HG03097 (cell line): ENCODE data around the gene P2RY4.
A peak's percentile ranks its signal among the peaks of the same experiment; 100 is the strongest.
"Not testable (repeated sequence)": the region's sequence is repeated elsewhere in the genome, so short reads cannot be mapped to it uniquely, and the experiment has no call there.

ENCODE experiments used
- ATAC-seq: cut with Tn5 transposase; IDR thresholded peaks from one replicate; pipeline ENCODE4 v1.9.1; 2021; ENCODE audit not compliant: unreplicated experiment, low FRiP score

P2RY4 gene

DNA sequence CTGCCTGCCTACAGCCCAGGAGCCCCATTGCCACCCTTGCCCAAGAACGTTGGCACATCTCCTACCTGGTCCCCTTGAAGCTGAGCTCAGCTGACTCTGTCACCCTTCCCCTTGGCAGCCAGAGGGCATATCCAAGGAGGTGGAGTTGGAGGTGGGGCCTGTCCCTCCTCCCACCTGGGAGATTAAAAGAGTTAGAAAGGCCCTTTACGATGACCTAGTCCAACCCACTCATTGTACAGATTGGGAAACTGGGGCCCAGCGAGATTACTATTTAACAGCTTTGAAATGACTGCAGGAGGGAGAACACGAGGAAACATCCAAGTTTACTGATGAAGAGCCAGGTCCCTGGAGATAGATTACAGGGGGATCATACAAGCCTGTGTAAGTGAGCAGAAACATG is at the start of gene P2RY4:
Gene P2RY4, minus strand, starts transcription at position 101 of the 400 bp plus-strand sequence. CDS start 580 bp downstream, outside the sequence.
- no peak for ATAC-seq

DNA sequence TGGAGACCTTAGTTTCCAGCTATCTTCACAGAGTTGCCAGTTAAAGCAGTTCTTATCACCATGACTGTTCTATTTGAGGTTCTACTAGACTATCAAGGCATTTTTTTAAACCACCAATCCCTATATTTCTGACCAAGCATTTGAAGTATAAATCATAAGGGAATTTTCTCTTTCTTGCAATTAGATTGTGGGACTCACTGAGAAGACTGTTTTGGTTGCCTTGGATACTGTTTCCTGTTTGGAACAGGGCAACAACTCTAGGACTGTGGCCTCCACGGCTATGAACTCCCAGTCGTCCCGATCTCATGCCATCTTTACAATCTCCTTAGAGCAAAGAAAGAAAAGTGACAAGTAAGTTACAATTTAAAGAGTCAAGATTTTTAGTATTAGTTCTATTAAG is 41.7 kb upstream of the P2RY4 start:
- no peak for ATAC-seq

DNA sequence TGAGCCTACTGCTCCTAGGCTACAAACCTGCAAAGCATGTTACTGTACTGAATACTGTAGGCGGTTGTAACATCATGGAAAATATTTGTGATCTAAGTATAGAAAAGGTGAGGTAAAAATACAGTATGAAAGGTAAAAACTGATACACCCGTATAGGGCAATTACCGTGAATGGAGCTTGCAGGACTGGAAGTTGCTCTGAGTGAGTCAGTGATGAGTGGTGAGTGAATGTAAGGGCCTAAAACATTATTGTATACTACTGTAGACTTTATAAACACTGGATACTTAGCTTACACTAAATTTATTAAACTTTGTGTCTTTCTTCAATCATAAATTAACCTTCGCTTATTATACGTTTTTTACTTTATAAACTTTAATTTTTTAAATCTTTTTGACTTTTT is 33.6 kb upstream of the P2RY4 start:
- no peak for ATAC-seq

DNA sequence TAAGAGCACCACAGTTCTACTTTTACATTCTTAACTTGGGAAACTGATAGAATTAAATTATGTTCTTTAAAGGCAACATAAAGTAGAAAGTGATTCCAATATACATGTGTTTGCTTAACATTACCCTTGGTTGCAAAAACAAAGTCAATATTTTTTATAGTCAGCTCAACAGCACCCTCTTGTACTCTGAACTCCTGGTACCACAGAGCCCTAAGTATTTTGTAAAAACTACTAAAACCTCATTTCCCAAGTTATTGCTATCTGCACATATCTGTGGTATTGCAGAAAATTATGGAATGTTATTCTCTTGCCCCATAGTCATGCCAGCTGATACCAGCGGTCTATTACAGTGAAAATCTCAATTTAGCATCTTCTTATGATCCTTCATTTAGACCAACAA is 32.8 kb upstream of the P2RY4 start:
- no peak for ATAC-seq

DNA sequence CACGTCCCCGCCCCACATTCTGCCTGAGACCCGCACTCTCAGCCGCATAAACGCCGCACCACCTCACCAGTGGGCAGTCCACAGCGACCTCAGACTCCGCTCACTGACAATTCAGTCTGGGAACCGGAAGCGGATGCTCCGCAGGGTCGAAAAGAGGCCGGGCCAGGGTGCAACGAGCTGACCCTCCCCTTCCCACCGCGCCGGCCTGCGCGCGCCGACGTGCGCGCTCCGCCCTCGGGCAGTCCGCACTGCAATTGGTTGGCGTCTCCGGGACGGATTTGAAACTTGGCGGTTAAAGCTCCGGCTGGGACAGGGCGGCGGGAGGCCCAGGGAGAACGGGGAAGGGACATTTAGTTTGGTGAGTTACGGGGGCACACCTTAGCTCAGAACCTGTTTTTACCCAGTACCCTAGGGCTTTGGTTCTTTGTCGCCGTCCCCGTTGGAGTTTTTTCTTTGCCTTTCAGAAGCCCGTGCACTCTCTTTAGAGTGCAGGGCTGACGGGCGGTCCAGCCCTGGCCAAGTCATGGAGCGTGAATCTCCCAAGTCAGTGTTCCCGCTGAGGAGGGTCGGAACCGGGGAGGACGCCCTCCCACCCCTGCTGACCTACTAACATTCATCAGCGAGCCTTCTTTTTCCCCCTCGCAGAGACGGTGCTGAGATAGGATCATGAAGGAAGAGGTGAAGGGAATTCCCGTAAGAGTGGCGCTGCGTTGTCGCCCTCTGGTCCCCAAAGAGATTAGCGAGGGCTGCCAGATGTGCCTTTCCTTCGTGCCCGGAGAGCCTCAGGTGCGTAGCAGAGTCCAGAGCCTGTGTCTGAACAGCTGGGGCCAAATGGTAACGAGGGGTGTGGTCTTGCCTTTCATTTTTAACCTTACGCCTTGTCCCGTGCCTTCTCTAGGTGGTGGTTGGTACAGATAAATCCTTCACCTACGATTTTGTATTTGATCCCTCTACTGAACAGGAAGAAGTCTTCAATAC is 30.1 kb upstream of the P2RY4 start, which contains the start of the genes KIF4A and PDZD11:
Gene KIF4A, plus strand, starts transcription at position 312 of the 978 bp plus-strand sequence. Its CDS starts 355 bp downstream, at position 667.
Gene PDZD11, minus strand, starts transcription at position 135 of the 978 bp plus-strand sequence. CDS start 586 bp downstream, outside the sequence.
- ATAC-seq = peak; percentile 92

DNA sequence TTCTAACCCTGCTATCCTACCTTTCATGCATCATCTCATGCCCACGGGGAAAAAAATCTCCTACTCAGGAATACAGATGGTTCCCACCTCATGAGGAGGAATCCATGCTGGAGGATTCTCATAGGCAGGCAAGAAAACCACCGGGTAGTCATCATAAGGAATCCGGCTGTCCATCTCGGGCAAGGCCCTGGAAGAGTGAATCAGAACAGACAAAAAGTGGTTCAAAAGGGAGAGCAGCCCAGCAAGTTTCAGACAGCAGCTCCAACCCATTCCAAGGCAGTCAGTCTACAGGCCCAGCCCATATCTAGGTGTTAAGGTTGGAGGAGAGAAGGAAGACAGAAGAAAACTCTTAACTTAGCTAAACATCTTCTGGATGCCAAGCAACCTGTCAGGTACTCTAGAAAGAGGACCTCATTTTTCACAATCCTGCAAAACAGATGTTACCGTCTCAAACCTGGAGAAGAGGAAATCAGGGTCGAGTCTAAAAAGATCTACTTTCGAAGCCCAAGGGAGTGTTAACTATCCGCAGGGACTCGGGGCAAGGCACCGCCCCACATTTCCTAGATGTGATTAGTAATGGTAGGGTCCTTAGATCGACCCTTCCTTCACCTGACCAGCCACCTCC is 29.3 kb upstream of the P2RY4 start:
- no peak for ATAC-seq

DNA sequence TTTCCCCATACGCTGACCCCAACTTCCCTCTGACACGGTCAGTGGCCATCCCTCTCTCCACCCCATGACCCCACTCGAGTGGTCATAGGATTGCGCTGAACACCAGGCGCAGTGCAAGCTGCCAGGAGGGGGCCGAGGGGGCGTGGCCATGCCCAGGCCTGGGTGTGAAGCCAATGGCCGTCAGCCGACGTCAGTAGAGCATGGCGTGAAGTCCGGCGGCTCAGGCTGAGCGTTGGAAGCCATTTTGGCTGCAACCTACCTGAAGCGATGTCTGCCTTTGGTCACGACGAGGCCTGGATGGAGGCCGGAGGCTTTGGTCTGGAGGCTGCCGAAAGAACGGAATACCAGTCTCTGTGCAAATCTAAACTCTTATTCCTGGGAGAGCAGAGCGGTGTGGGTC is 21.9 kb upstream of the P2RY4 start, which contains the start of gene RAB41:
Gene RAB41, plus strand, starts transcription at position 222 of the 400 bp plus-strand sequence. Its CDS starts 46 bp downstream, at position 268.
- ATAC-seq = no peak

DNA sequence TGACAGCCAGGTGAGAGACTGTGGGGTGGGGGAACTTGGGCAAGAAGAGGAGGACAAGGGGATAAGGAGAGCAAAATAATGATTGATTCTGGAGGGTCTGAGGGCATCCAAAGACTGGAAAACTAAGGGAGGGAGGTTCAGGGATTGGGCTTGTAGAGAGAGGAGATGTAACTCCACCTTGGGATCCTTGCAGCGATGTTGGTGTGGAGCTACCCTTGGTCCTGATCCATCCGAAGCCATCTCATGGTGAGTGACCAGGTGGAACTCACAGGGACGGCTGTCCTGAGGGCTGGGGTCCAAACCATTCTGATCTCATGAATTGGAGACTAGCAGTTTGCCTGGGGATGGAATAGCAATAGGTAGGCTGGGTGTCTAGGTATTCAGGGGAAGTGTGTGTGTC is 20.6 kb upstream of the P2RY4 start:
- no peak for ATAC-seq

DNA sequence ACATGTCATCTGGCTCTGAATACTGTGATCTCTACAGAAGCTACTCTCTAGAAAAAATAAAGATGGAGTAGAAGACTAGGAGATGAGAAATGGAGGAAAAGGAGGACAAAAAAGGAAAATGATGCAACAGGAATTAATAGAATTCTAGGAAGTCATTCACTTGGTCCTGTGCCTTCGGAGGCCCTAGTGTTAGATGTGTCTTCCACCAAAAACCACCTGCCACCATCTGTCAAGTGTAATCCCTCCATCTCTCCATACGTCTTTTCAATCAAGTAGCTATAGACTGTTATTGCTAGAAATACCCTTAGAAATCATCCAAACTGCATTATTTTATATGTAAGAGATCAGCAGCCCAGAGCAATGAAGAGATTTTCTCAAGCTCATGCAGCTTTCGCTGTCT is 19.1 kb upstream of the P2RY4 start:
- ATAC-seq = no peak

DNA sequence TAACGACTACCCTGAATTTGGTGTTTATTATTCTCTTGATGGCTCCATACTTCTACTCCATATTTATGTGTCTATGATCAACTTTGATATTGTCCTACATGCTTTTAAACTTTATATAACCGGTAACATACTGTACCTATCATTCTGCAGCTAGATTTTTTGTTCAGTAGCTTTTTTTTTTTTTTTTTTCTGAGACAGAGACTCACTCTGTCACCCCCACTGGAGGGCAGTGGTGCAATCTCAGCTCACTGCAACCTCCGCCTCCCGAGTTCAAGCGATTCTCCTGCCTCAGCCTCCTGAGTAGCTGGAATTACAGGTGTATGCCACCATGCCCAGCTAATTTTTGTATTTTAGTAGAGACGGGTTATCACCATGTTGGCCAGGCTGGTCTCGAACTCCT is 14.0 kb upstream of the P2RY4 start:
- ATAC-seq = not testable (repeated sequence)

DNA sequence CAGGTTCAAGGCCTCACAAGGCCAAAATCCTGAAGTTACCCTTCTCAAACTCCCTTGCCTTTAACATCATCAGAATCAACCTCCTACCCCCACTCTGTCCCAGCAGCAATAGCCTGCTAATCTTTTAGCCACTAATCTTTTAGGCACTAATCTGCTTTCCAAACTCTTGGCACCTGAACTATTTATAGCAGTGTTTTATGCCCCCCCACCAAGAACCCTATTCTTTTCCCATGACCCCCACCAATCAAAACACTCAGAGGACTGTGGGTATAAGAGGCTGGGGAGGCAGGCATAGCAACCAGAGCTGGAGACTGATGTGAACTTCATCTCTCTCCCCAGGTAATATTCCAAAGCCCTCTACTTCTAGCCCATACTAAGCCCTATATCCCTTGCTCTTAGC is 8.0 kb upstream of the P2RY4 start, which contains the start of gene ARR3:
Gene ARR3, plus strand, starts transcription at position 301 of the 400 bp plus-strand sequence. CDS start 1,052 bp downstream, outside the sequence.
- ATAC-seq = no peak

DNA sequence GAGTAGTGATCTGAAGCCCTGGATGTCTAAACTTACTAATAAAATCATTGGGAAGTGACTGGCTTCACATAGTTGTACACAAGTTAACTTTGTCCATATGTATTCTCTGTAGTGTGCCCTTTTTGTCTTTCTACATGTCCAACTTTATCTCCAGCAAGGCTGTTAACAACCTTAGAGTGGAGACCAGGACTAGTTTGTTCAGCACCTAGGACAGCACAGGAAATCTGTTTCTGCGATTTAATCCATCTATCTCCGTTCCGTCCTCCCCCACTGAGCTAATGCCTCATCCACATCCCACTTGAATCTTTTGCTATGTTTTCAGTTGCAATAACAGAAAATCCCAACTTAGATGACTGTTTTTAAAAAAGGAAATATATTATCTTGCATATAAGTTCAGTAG is 4.8 kb upstream of the P2RY4 start:
- ATAC-seq = no peak

DNA sequence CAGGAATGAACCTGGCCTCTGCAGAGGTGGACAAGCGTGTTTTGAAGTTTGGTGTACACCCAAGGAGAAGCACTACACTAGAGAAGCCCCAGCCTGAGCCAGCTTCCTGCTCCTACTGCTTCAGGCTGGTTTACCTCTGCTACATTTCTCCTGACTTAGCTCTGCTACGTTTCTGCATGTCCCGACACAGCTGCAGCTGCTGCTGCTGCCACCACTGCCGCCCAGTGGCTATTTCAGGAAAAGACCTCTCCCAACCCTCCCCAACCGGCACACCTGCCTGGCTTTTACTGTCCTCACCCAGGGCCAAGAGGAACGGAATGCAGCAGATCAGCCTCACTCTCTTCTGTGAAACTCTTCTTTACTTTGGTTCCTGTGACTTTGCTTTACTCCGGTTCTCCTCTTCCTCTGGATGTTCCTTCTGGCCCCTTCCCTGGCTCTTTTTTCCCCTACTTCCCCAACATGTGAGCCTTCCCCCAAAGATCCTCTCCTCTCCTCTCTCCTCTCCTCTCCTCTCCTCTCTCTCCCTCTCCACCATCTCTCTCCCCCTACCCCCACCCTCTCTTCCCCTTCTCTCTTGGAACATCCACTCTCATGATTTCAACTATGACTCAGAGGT is 3.1 kb upstream of the P2RY4 start:
- no peak for ATAC-seq

DNA sequence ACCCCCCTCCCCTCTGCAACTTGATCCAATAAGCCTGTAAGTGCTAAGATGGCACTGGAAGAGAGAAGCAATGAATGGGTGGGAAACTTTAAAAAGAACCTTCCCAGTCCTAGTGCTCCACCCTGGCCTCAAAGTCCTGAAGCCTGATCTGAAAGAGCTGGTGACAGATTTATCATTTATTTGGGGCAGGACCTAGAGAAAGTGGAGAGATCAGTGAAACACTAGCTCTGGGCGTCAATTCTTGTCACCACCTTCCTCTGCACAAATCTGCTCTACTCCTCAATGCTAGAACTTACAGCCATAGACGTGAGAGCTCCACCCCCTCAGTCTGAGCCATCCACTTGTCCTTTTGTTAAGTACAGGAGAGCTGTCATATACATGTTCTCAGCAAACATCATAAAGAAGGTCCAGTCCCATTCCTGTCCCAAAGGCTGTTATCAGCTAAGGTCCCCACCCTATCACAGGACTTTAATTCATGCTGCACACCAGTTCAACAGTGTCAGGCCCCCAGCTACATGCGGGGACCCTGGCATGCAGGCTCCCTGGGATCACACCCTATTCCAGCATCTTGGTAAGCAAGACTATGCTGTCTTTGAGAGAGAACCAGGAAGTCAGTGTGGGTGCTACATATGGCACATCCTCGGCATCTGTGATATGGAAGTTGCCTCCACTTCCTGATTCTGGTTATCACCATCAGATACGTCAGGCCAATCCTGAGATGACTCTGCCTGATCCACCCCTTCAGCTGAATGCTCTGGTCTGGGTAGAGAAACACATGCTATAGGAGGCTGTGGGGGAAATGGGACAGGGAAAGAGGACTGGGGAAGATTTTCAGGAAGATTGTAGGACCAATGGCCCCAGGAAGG is 2.3 kb downstream of the P2RY4 start:
- ATAC-seq = no peak

DNA sequence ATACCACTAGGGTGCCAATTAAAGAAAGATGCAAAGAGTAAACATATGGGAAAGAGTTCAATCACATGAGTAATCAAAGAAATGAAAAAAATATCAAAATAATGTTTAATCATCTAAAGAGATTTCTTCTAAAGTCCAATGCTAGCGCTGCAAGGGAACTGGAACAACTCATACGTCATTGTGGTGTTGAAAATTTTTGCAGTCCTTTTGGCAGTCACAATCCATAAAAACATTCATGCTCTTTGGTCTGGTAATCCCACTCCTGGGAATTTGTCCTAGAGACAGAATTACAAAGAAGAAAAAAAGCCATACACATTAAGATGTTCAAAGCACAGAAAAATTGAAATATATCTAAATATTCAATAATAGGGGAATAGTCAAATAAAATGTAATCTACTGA is 4.6 kb downstream of the P2RY4 start:
- ATAC-seq = no peak

DNA sequence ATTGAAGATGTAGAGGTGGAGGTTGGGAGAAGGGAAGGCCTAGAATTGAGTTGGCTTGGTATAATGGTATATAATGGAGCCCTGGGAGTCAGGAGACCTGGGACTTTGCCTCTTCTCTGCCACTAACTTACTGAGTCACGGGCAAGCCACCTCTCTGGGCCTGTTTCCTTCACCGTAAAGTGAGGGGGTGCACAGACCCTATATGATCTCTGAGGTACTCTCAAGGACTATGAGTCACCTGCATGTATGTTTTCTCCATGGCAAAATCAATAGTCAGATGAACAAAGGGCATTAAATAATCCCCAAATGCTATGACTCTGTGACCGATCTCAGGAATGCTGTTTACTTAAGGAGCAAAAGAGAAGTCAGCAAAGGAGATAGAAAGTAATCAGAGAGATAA is 5.1 kb downstream of the P2RY4 start:
- no peak for ATAC-seq

DNA sequence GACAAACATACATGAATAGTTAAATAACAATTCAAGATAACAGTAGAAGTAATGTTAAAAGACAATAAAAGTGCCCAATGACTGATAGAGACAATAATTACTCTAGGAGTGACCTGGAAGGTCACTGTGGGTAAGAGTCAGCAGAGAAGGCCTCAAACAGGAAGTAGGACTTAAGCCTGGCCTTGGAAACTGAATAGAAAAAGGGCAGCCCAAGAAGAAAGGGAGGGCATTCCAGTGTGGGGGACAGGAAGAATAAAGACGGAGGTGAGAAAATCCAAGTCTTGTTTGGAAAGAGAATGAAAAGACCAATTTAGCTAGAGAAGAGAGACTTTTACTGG is 6.0 kb downstream of the P2RY4 start:
- ATAC-seq = no peak

DNA sequence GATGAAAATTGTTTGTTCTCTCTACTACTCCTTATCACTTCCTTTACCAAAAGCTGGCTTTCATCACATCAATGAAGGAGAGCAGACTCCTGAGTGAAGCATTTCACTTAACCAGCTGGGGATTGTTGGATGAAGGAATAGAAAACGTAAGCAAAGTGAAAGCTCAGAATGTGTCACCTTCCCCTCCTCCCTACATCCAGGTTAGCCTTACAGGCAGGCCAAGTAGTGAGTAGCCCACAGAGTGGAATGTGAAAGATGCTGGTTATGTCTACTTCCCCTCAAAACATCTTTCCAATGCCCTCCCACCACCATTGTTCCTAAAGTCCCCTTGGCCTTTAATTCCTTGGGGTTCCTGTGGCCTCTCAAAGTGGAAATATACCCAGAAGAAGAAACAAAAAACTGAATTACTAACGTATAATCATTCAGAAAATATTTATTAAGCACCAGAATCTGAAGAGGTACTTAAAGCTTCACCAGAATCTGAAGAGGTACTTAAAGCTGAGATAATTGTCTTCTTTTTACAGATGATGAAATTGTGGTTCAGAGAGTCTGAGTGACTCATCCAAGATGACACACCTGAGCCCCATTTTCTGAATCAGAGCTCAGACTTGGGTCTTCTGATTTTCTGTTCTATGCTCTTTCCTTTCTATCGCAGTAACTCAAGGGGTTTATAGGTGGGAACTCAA is 6.5 kb downstream of the P2RY4 start:
- no peak for ATAC-seq

DNA sequence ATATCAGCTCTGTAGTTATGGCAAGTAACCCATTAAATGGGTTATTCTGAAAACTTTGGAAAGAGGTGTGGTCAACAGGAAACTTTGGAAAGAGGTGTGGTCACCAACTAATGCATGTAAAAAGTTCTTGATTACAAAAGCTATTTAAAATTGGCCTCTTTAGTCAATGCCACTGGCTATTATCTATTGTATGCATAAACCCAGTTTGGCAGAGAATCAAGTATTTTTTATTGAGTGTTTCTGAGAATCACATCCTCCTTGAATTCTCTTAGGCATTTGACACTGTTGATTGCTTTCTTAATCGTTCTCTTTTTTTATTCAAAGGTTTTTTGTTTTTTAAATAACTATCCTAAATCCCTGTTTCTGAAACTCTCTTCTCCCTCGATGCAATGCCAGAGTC is 7.5 kb downstream of the P2RY4 start:
- ATAC-seq = no peak

DNA sequence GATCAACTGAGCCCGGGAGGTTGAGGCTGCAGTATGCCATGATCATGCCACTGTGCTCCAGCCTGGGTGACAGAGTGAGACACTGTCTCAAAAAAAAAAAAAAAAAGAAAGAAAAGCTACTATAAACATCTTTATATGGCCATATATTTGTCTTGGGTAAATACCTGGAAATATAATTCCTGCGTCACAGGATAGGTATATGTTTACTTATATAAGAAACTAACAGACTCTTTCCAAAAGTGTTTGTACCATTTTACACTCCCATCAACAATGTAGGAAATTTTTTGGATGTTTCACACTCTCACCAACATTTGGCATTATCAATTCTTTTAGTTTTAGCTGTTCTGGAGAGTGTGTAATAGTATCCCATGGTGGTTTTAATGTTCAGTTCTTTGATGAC is 12.8 kb downstream of the P2RY4 start:
- no peak for ATAC-seq
